WTC11 (cell line): ENCODE measurements around the gene EVA1A. TPM values are rescaled to one million over a fixed set of nuclear protein-coding genes. Genes with fewer than 3 reads are reported as not detected.

Experiments used
- ATAC-seq: fragments of 200-7000 bp; cut with Tn5 transposase; 2 replicates; pipeline ENCODE4 v1.10.0; 2021; ENCODE audit warnings: mild to moderate bottlenecking, moderate library complexity
- CTCF ChIA-PET: fragments of 300-600 bp; sonication (Branson Sonifier 250); formaldehyde crosslinking; loops from one replicate; lab custom pipeline; 2021; ENCODE audit warnings: antibody characterized with exemption; lab: Charles Lee
- POLR2A ChIA-PET: fragments of 350-600 bp; sonication (Branson Sonifier 250); formaldehyde crosslinking; loops from one replicate; lab custom pipeline; 2021; ENCODE audit warnings: antibody characterized with exemption; lab: Charles Lee
- DNase-seq: peaks from one replicate; pipeline ENCODE4 v3.0.0; 2021; ENCODE audit warnings: low spot score
- H3K27ac Mint-ChIP-seq: 2 replicates; pipeline ENCODE4 v1.8.0; 2021; ENCODE audit warnings: mixed read lengths
- H3K27me3 Mint-ChIP-seq: 2 replicates; pipeline ENCODE4 v1.8.0; 2021; ENCODE audit warnings: low read depth, mild to moderate bottlenecking, moderate library complexity, mixed read lengths
- H3K36me3 Mint-ChIP-seq: 2 replicates; pipeline ENCODE4 v1.8.0; 2021; ENCODE audit warnings: mixed read lengths
- H3K4me1 Mint-ChIP-seq: 2 replicates; pipeline ENCODE4 v1.8.0; 2022; ENCODE audit warnings: mixed read lengths
- H3K4me3 Mint-ChIP-seq: 2 replicates; pipeline ENCODE4 v1.8.0; 2021; ENCODE audit warnings: mild to moderate bottlenecking, moderate library complexity, mixed read lengths
- H3K9me3 Mint-ChIP-seq: 2 replicates; pipeline ENCODE4 v1.8.0; 2021; ENCODE audit warnings: mixed read lengths
- AFF4 ChIP-seq: sonication (generic); formaldehyde crosslinking; IDR thresholded peaks from 2 replicates; pipeline ENCODE4 v1.8.1; 2023; ENCODE audit warnings: mild to moderate bottlenecking, missing genetic modification reagents, borderline replicate concordance
- CDX4 ChIP-seq: fragments of 250-450 bp; sonication (Bioruptor Pico); IDR thresholded peaks from 2 replicates; pipeline ENCODE4 v1.9.0; 2021; ENCODE audit warnings: moderate library complexity, mild to moderate bottlenecking, inconsistent platforms, borderline replicate concordance
- ELF4 ChIP-seq: sonication (generic); formaldehyde crosslinking; IDR thresholded peaks from 2 replicates; pipeline ENCODE4 v1.8.1; 2022; ENCODE audit warnings: low read depth, mild to moderate bottlenecking, moderate library complexity, missing genetic modification reagents
- ETV6 ChIP-seq: sonication (generic); formaldehyde crosslinking; IDR thresholded peaks from 2 replicates; pipeline ENCODE4 v1.8.1; 2022; ENCODE audit warnings: mild to moderate bottlenecking, missing genetic modification reagents
- FOXP4 ChIP-seq: sonication (generic); formaldehyde crosslinking; IDR thresholded peaks from 2 replicates; pipeline ENCODE4 v1.8.0; 2022; ENCODE audit warnings: mild to moderate bottlenecking, missing genetic modification reagents
- GTF2I ChIP-seq: fragments of 250-450 bp; sonication (Bioruptor Pico); conservative IDR thresholded peaks from 2 replicates; pipeline ENCODE4 v1.4.0; 2021; ENCODE audit warnings: mild to moderate bottlenecking
- IRF2 ChIP-seq: sonication (generic); formaldehyde crosslinking; IDR thresholded peaks from 2 replicates; pipeline ENCODE4 v1.8.0; 2022; ENCODE audit warnings: low read depth, missing genetic modification reagents, borderline replicate concordance
- MXD4 ChIP-seq: fragments of 250-450 bp; sonication (Bioruptor Pico); IDR thresholded peaks from 2 replicates; pipeline ENCODE4 v1.8.0; 2021; ENCODE audit warnings: mild to moderate bottlenecking, moderate library complexity, borderline replicate concordance
- PRRX2 ChIP-seq: fragments of 250-450 bp; sonication (Bioruptor Pico); IDR thresholded peaks from 2 replicates; pipeline ENCODE4 v1.8.0; 2021; ENCODE audit warnings: mild to moderate bottlenecking
- RORB ChIP-seq: fragments of 250-450 bp; sonication (Bioruptor Pico); IDR thresholded peaks from 2 replicates; pipeline ENCODE4 v1.9.0; 2021; ENCODE audit warnings: mild to moderate bottlenecking
- SMAD3 ChIP-seq: sonication (generic); formaldehyde crosslinking; IDR thresholded peaks from 2 replicates; pipeline ENCODE4 v1.8.0; 2022; ENCODE audit warnings: missing genetic modification reagents, mild to moderate bottlenecking, borderline replicate concordance
- TP53 ChIP-seq: sonication (generic); formaldehyde crosslinking; IDR thresholded peaks from 2 replicates; pipeline ENCODE4 v1.8.1; 2023; ENCODE audit warnings: mild to moderate bottlenecking, missing genetic modification reagents
- USF2 ChIP-seq: sonication (generic); formaldehyde crosslinking; IDR thresholded peaks from 2 replicates; pipeline ENCODE4 v1.8.1; 2023; ENCODE audit warnings: mild to moderate bottlenecking, missing genetic modification reagents, moderate library complexity
- ZBTB21 ChIP-seq: sonication (generic); formaldehyde crosslinking; IDR thresholded peaks from 2 replicates; pipeline ENCODE4 v1.8.1; 2023; ENCODE audit warnings: mild to moderate bottlenecking, missing genetic modification reagents, borderline replicate concordance
- ZBTB43 ChIP-seq: sonication (generic); formaldehyde crosslinking; IDR thresholded peaks from 2 replicates; pipeline ENCODE4 v1.8.1; 2023; ENCODE audit warnings: mild to moderate bottlenecking, missing genetic modification reagents
- ZNF121 ChIP-seq: sonication (generic); formaldehyde crosslinking; IDR thresholded peaks from 2 replicates; pipeline ENCODE4 v1.8.0; 2023; ENCODE audit warnings: missing genetic modification reagents
- ZNF425 ChIP-seq: fragments of 250-450 bp; sonication (Bioruptor Pico); conservative IDR thresholded peaks from 2 replicates; pipeline ENCODE4 v1.9.0; 2021; ENCODE audit warnings: mild to moderate bottlenecking
- total RNA-seq: library from RNA; stranded (reverse); gene quantifications from 3 replicates; pipeline ENCODE4 v1.2.3, GENCODE V29; 2021
- TF ChIP-seq, protein P1 (sequence below): sonication (generic); formaldehyde crosslinking; IDR thresholded peaks from 2 replicates; pipeline ENCODE4 v1.8.1; 2022; ENCODE audit warnings: low read depth, mild to moderate bottlenecking, moderate library complexity, missing genetic modification reagents, borderline replicate concordance
- TF ChIP-seq, protein P2 (sequence below): sonication (generic); formaldehyde crosslinking; IDR thresholded peaks from 2 replicates; pipeline ENCODE4 v1.8.0; 2023; ENCODE audit warnings: missing genetic modification reagents, mild to moderate bottlenecking, borderline replicate concordance
- TF ChIP-seq, protein P3 (sequence below): fragments of 250-450 bp; sonication (Bioruptor Pico); IDR thresholded peaks from 2 replicates; pipeline ENCODE4 v1.9.0; 2021; ENCODE audit warnings: mild to moderate bottlenecking

EVA1A gene
- total RNA-seq, 1 experiment from 2014 or later: 4.1 TPM

DNA sequence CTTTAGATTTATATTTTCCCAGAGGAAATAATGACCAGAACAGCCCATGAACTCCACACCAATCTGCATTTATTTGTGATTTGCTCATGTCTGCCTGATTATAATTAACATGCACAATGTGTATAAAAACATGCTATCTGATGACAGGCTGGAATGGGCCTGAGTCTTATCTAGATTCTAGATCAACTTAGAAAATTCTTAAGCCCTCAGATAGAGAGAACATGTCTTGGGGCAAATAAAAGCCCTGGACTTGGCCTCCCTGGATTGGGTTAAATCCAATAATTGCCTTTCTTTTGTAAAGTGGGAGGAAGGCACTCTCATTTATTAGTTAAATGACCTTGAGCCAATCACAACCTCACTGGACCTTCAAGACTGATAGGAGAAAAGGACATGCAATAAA lies 61.8 kb downstream of the EVA1A start (continued):
- no peak for TF ChIP-seq GTF2I (CRISPR knock-in tag)
- no peak for TF ChIP-seq IRF2
- no peak for TF ChIP-seq MXD4
- no peak for TF ChIP-seq ELF4 (CRISPR knock-in tag)
- no peak for TF ChIP-seq PRRX2 (CRISPR knock-in tag)
- no peak for TF ChIP-seq ZBTB21 (CRISPR knock-in tag)
- no peak for TF ChIP-seq TP53
- TF ChIP-seq USF2 (CRISPR knock-in tag): no peak
- no peak for TF ChIP-seq AFF4 (CRISPR knock-in tag)
- no peak for TF ChIP-seq ETV6
- no peak for TF ChIP-seq CDX4
- no peak for TF ChIP-seq RORB (CRISPR knock-in tag)
- TF ChIP-seq, protein P1, sequence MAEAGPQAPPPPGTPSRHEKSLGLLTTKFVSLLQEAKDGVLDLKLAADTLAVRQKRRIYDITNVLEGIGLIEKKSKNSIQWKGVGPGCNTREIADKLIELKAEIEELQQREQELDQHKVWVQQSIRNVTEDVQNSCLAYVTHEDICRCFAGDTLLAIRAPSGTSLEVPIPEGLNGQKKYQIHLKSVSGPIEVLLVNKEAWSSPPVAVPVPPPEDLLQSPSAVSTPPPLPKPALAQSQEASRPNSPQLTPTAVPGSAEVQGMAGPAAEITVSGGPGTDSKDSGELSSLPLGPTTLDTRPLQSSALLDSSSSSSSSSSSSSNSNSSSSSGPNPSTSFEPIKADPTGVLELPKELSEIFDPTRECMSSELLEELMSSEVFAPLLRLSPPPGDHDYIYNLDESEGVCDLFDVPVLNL (CRISPR knock-in tag): no peak

DNA sequence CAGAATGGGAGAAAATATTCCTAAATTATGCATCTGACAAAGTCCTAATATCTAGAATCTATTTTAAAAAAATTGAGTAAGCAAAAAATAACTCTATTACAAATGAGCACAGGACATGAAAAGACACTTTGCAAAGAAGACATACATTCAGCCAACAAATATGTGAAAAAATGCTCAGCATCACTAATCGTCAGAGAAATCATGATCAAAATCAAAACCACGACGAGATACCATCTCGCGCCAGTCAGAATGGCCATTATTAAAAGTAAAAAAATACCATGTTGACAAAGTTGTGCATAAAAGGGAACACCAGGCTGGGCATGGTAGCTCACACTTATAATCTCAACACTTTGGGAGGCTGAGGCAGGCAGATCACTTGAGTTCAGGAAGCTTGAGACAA lies 63.5 kb downstream of the EVA1A start:
- H3K27me3 Mint-ChIP-seq: no peaks in the 10 kb centered on the region
- H3K36me3 Mint-ChIP-seq: no peaks in the 10 kb centered on the region
- no peak overlapping the region for H3K4me3 Mint-ChIP-seq
- no peak for DNase-seq
- H3K27ac Mint-ChIP-seq: no peak overlapping the region
- POLR2A ChIA-PET: no interaction called here
- CTCF ChIA-PET: no interaction called here
- ATAC-seq: no peak
- H3K4me1 Mint-ChIP-seq: peaks cover 6% of the 10 kb centered on the region
- H3K9me3 Mint-ChIP-seq: no peaks in the 10 kb centered on the region
- TF ChIP-seq ETV6: no peak
- TF ChIP-seq SMAD3 (CRISPR knock-in tag): no peak
- TF ChIP-seq ZNF425 (CRISPR knock-in tag): no peak
- TF ChIP-seq ZNF121 (CRISPR knock-in tag): no peak
- no peak for TF ChIP-seq ZBTB43 (CRISPR knock-in tag)
- TF ChIP-seq MXD4: no peak
- TF ChIP-seq, protein P2, sequence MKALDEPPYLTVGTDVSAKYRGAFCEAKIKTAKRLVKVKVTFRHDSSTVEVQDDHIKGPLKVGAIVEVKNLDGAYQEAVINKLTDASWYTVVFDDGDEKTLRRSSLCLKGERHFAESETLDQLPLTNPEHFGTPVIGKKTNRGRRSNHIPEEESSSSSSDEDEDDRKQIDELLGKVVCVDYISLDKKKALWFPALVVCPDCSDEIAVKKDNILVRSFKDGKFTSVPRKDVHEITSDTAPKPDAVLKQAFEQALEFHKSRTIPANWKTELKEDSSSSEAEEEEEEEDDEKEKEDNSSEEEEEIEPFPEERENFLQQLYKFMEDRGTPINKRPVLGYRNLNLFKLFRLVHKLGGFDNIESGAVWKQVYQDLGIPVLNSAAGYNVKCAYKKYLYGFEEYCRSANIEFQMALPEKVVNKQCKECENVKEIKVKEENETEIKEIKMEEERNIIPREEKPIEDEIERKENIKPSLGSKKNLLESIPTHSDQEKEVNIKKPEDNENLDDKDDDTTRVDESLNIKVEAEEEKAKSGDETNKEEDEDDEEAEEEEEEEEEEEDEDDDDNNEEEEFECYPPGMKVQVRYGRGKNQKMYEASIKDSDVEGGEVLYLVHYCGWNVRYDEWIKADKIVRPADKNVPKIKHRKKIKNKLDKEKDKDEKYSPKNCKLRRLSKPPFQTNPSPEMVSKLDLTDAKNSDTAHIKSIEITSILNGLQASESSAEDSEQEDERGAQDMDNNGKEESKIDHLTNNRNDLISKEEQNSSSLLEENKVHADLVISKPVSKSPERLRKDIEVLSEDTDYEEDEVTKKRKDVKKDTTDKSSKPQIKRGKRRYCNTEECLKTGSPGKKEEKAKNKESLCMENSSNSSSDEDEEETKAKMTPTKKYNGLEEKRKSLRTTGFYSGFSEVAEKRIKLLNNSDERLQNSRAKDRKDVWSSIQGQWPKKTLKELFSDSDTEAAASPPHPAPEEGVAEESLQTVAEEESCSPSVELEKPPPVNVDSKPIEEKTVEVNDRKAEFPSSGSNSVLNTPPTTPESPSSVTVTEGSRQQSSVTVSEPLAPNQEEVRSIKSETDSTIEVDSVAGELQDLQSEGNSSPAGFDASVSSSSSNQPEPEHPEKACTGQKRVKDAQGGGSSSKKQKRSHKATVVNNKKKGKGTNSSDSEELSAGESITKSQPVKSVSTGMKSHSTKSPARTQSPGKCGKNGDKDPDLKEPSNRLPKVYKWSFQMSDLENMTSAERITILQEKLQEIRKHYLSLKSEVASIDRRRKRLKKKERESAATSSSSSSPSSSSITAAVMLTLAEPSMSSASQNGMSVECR (CRISPR knock-in tag): no peak
- no peak for TF ChIP-seq FOXP4 (CRISPR knock-in tag)
- TF ChIP-seq, protein P3, sequence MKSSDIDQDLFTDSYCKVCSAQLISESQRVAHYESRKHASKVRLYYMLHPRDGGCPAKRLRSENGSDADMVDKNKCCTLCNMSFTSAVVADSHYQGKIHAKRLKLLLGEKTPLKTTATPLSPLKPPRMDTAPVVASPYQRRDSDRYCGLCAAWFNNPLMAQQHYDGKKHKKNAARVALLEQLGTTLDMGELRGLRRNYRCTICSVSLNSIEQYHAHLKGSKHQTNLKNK: no peak
